CD14-positive monocyte (primary cell): ENCODE results near the gene HMX2. TPM values are rescaled to one million over a fixed set of nuclear protein-coding genes. Genes with fewer than 3 reads are reported as not detected.

Experiments
- DNase-seq, 3 donors: peaks; one replicate each; pipeline ENCODE4 v3.0.0-alpha.2; 2011 to 2022
- H2AFZ ChIP-seq: 2 replicates; pipeline ENCODE4 v1.6.0; 2012; ENCODE audit warnings: mild to moderate bottlenecking, low read depth, low read length, inconsistent platforms; ENCODE audit not compliant: insufficient read depth, poor library complexity, severe bottlenecking
- H3K27ac ChIP-seq, 2 donors: 1 replicate in 1 of 2; 2 replicates in 1 of 2; pipeline ENCODE4 v1.5.1; 2012 to 2013; ENCODE audit warnings: low read length in 2 of 2, control low read depth in 1 of 2, inconsistent platforms in 1 of 2, low read depth in 1 of 2, mild to moderate bottlenecking in 1 of 2
- H3K27me3 ChIP-seq, 2 donors: one replicate each; pipeline versions ENCODE4 v1.6.0 to v1.6.1; 2011 to 2013; ENCODE audit warnings: low read length in 2 of 2; ENCODE audit not compliant: control insufficient read depth in 2 of 2, insufficient read depth in 2 of 2
- H3K36me3 ChIP-seq, 2 donors: replicated peaks in 1 of 2; 1 replicate in 1 of 2; 2 replicates in 1 of 2; pipeline versions ENCODE4 v1.5.1 to v1.6.1; 2012 to 2013; ENCODE audit warnings: low read length in 2 of 2, control low read depth in 1 of 2, inconsistent platforms in 1 of 2, mild to moderate bottlenecking in 1 of 2; ENCODE audit not compliant: insufficient read depth in 2 of 2, control insufficient read depth in 1 of 2
- H3K4me1 ChIP-seq, 2 donors: 1 replicate in 1 of 2; 2 replicates in 1 of 2; pipeline versions ENCODE4 v1.5.1 to v1.6.1; 2012 to 2013; ENCODE audit warnings: low read length in 2 of 2, control low read depth in 1 of 2, inconsistent platforms in 1 of 2, mild to moderate bottlenecking in 1 of 2, moderate library complexity in 1 of 2; ENCODE audit not compliant: insufficient read depth in 2 of 2, control insufficient read depth in 1 of 2
- H3K4me2 ChIP-seq: replicated peaks from 2 replicates; pipeline ENCODE3; 2012; ENCODE audit warnings: low read length, moderate library complexity, mild to moderate bottlenecking; ENCODE audit not compliant: poor library complexity, severe bottlenecking; ENCODE audit errors: extremely low read depth
- H3K4me3 ChIP-seq, 3 experiments: fragments of 200-600 bp in 1 of 3; sonication (generic) in 1 of 3; replicated peaks in 1 of 3; 1 replicate in 2 of 3; 2 replicates in 1 of 3; pipeline ENCODE4 v1.5.1; 2011 to 2013; ENCODE audit warnings: low read length in 3 of 3, mild to moderate bottlenecking in 3 of 3, control low read depth in 2 of 3, low read depth in 2 of 3, inconsistent platforms in 1 of 3, moderate library complexity in 1 of 3
- H3K79me2 ChIP-seq: 2 replicates; pipeline ENCODE4 v1.6.0; 2012; ENCODE audit warnings: mild to moderate bottlenecking, control low read depth, inconsistent platforms, low read length, moderate library complexity; ENCODE audit not compliant: insufficient read depth
- H3K9ac ChIP-seq: 2 replicates; pipeline ENCODE4 v1.6.0; 2017; ENCODE audit warnings: low read length, mild to moderate bottlenecking; ENCODE audit not compliant: insufficient read depth, poor library complexity, severe bottlenecking
- H3K9me3 ChIP-seq, 2 donors: replicated peaks in 1 of 2; 1 replicate in 1 of 2; 2 replicates in 1 of 2; pipeline versions ENCODE4 v1.5.1 to v1.6.1; 2012 to 2013; ENCODE audit warnings: low read length in 2 of 2, control low read depth in 1 of 2; ENCODE audit not compliant: control insufficient read depth in 1 of 2, insufficient read depth in 1 of 2
- H4K20me1 ChIP-seq: 2 replicates; pipeline ENCODE4 v1.6.0; 2012; ENCODE audit warnings: mild to moderate bottlenecking, low read length, control low read depth, moderate library complexity; ENCODE audit not compliant: insufficient read depth
- H3K27ac Mint-ChIP-seq, 7 donors: one replicate each; pipeline ENCODE4 v1.8.0; 2020; ENCODE audit warnings: mild to moderate bottlenecking in 7 of 7, mixed read lengths in 7 of 7, moderate library complexity in 6 of 7, inconsistent platforms in 2 of 7
- H3K27me3 Mint-ChIP-seq, 3 donors: one replicate each; pipeline ENCODE4 v1.8.0; 2021 to 2022; ENCODE audit warnings: low read depth in 3 of 3, mild to moderate bottlenecking in 3 of 3, mixed read lengths in 3 of 3, moderate library complexity in 3 of 3, inconsistent platforms in 1 of 3
- H3K36me3 Mint-ChIP-seq, 2 donors: one replicate each; pipeline ENCODE4 v1.8.0; 2020; ENCODE audit warnings: mixed read lengths in 2 of 2, inconsistent platforms in 1 of 2, mild to moderate bottlenecking in 1 of 2
- H3K4me1 Mint-ChIP-seq: one replicate; pipeline ENCODE4 v1.8.0; 2020; ENCODE audit warnings: mild to moderate bottlenecking, mixed read lengths
- H3K4me3 Mint-ChIP-seq, 2 donors: one replicate each; pipeline ENCODE4 v1.8.0; 2020; ENCODE audit warnings: mild to moderate bottlenecking in 2 of 2, mixed read lengths in 2 of 2, moderate library complexity in 1 of 2
- H3K9me3 Mint-ChIP-seq, 7 donors: one replicate each; pipeline ENCODE4 v1.8.0; 2020 to 2022; ENCODE audit warnings: mixed read lengths in 7 of 7, mild to moderate bottlenecking in 6 of 7, moderate library complexity in 6 of 7, inconsistent platforms in 2 of 7
- CTCF ChIP-seq: fragments of 200-600 bp; IDR thresholded peaks from one replicate; pipeline ENCODE4 v1.8.0; 2022; ENCODE audit warnings: antibody characterized with exemption, mild to moderate bottlenecking
- WGBS: methylation state at CpG from one replicate; pipeline ENCODE4 v1.1.5; 2013; ENCODE audit warnings: missing lambda C conversion rate; ENCODE audit not compliant: insufficient coverage; 5-methylcytosine and 5-hydroxymethylcytosine counted together
- intact Hi-C, 2 donors: fragments of 100-400 bp; cut with micrococcal nuclease; formaldehyde crosslinking; loops; one replicate each; pipeline versions ENCODE4 v1.15.0 to v1.15.1; 2023
- polyA minus RNA-seq: library from RNA; depleted of rRNA, polyadenylated mRNA; stranded (reverse); fragments of >200 nt; gene quantifications from 2 replicates; pipeline ENCODE4 v1.2.3, GENCODE V29; 2012
- polyA plus RNA-seq, 3 donors: library from polyadenylated mRNA; depleted of rRNA in 1 of 3; unstranded in 2 of 3; stranded (reverse) in 1 of 3; fragments of 300-500 nt in 2 of 3; fragments of >200 nt in 1 of 3; fragmentation: Illumina TruSeq in 2 of 3; gene quantifications; 1 replicate in 2 of 3; 2 replicates in 1 of 3; pipeline ENCODE4 v1.2.3, GENCODE V29; 2012 to 2021
- total RNA-seq, 12 experiments: library from RNA in 1 of 12; stranded (reverse) in 1 of 12; fragments of 120-200 nt in 1 of 12; gene quantifications; one replicate each; pipeline ENCODE4 v1.2.4 and lab custom pipeline; 2013 to 2026; ENCODE audit warnings: mixed read lengths in 6 of 12, inconsistent platforms in 1 of 12

The HMX2 gene
- not detected for total RNA-seq (2013)
- polyA plus RNA-seq, result not detected
- not detected in 2 replicates for polyA minus RNA-seq
- total RNA-seq (lab: John Stamatoyannopoulos, UW), result 0 to 0.70 (median 0) reads per million in 11 experiments

GRCh38 chr10:123147635-123148413 is at the start of gene HMX2:
Gene HMX2 (plus strand): TSS chr10:123148136. CDS start chr10:123148379, 243 bp downstream.
- no peak within 1 kb of the TSS for H3K9ac ChIP-seq
- peak within 1 kb of the TSS in 1 of 7 donors; percentile 55 for H3K27ac Mint-ChIP-seq
- H3K79me2 ChIP-seq, result no peaks in the 10 kb centered on the region
- H3K4me2 ChIP-seq, result peak within 1 kb of the TSS; percentile 51
- H3K27ac ChIP-seq, result no peak within 1 kb of the TSS
- TF ChIP-seq CTCF, result no peak
- H3K4me1 ChIP-seq, result peaks cover 33 to 39% of the 10 kb centered on the region in 2 donors
- peak within 1 kb of the TSS in 1 of 2 donors; percentile 83 for H3K4me3 Mint-ChIP-seq
- H3K9me3 ChIP-seq, result peaks cover 3 to 64% of the 10 kb centered on the region in 2 donors
- H3K27me3 Mint-ChIP-seq, result peaks cover 91 to 99% (median 96%) of the 10 kb centered on the region in 3 donors
- peak within 1 kb of the TSS in 1 of 3 experiments; percentile 74 for H3K4me3 ChIP-seq
- no peaks in the 10 kb centered on the region for H4K20me1 ChIP-seq
- peaks cover 0 to 28% (median 16%) of the 10 kb centered on the region in 7 donors for H3K9me3 Mint-ChIP-seq
- no peak for DNase-seq
- intact Hi-C loops, result no loop called here
- peak within 1 kb of the TSS; percentile 21 for H2AFZ ChIP-seq
- H3K36me3 ChIP-seq, result no peaks in the 10 kb centered on the region
- 3% methylated on average over 60 of the region's 64 CpGs for WGBS
- H3K4me1 Mint-ChIP-seq, result peaks cover 49% of the 10 kb centered on the region
- H3K27me3 ChIP-seq, result peaks cover 90 to 100% of the 10 kb centered on the region in 2 donors
- H3K36me3 Mint-ChIP-seq, result peaks cover 8 to 12% of the 10 kb centered on the region in 2 donors

GRCh38 chr10:123100030-123100762 is 47.7 kb upstream of the HMX2 start:
- no peak for TF ChIP-seq CTCF
- Mint-ChIP-seq H3K4me3 (no peak overlapping the region), H3K36me3 (no peaks in the 10 kb centered on the region), H3K4me1 (no peaks in the 10 kb centered on the region), H3K27ac (no peak overlapping the region), H3K9me3 (peaks cover 0 to 6% (median 0%) of the 10 kb centered on the region in 7 donors), H3K27me3 (peaks cover 5 to 16% (median 6%) of the 10 kb centered on the region in 3 donors)
- intact Hi-C loops, result no loop called here
- H3K4me3 ChIP-seq, result no peak overlapping the region
- WGBS, result 87% methylated on average over 3 of the region's 7 CpGs
- no peak overlapping the region for H3K4me2 ChIP-seq
- no peaks in the 10 kb centered on the region for H4K20me1 ChIP-seq
- H3K9me3 ChIP-seq, result no peaks in the 10 kb centered on the region
- H3K9ac ChIP-seq, result no peak overlapping the region
- H3K36me3 ChIP-seq, result no peaks in the 10 kb centered on the region
- H3K27ac ChIP-seq, result no peak overlapping the region
- no peak for DNase-seq
- no peaks in the 10 kb centered on the region for H3K4me1 ChIP-seq
- H3K27me3 ChIP-seq, result no peaks in the 10 kb centered on the region
- no peaks in the 10 kb centered on the region for H3K79me2 ChIP-seq
- H2AFZ ChIP-seq, result no peak overlapping the region
